PC-3 (cell line): ENCODE data around the gene CRYM. TPM values are rescaled to one million over a fixed set of nuclear protein-coding genes. Genes with fewer than 3 reads are reported as not detected.

ENCODE experiments used
- ATAC-seq: fragments of 200-7000 bp; cut with Tn5 transposase; 2 replicates; pipeline ENCODE4 v1.9.1; 2020; ENCODE audit warnings: mild to moderate bottlenecking, moderate library complexity
- BruUV-seq: library from RNA; stranded (reverse); fragments of 400-500 nt; replicated peaks from 2 replicates; lab custom pipeline; 2021; lab: Mats Ljungman, UMichigan
- CTCF ChIA-PET: fragments of 300-600 bp; sonication (Branson Sonifier 250); formaldehyde crosslinking; loops from one replicate; lab custom pipeline; 2022; ENCODE audit warnings: antibody characterized with exemption; lab: Charles Lee
- POLR2A ChIA-PET: fragments of 300-600 bp; sonication (Branson Sonifier 250); formaldehyde crosslinking; loops from one replicate; lab custom pipeline; 2022; ENCODE audit warnings: antibody characterized with exemption; ENCODE audit not compliant: unreplicated experiment; lab: Charles Lee
- DNase-seq: peaks from one replicate; pipeline ENCODE4 v3.0.0-alpha.2; 2015
- H2AFZ ChIP-seq: fragments of 300-600 bp; sonication (generic); 2 replicates; pipeline ENCODE4 v1.6.0; 2016; ENCODE audit warnings: antibody characterized with exemption, low read length
- H3F3A ChIP-seq: fragments of 300-600 bp; sonication (generic); one replicate; pipeline ENCODE4 v1.6.0; 2017; ENCODE audit warnings: antibody characterized with exemption, low read length, control low read depth, mild to moderate bottlenecking; ENCODE audit not compliant: unreplicated experiment
- H3K27ac ChIP-seq: fragments of 300-600 bp; sonication (generic); 2 replicates; pipeline ENCODE4 v1.5.1; 2016; ENCODE audit warnings: mild to moderate bottlenecking, low read length
- H3K27me3 ChIP-seq: fragments of 300-600 bp; sonication (generic); 2 replicates; pipeline ENCODE4 v1.6.1; 2016; ENCODE audit warnings: low read length, mixed read lengths
- H3K36me3 ChIP-seq: fragments of 300-600 bp; sonication (generic); 2 replicates; pipeline ENCODE4 v1.6.1; 2016; ENCODE audit warnings: low read depth, mixed run types, low read length, mixed read lengths
- H3K4me1 ChIP-seq: fragments of 300-600 bp; sonication (generic); 2 replicates; pipeline ENCODE4 v1.5.1; 2016; ENCODE audit warnings: low read length; ENCODE audit not compliant: insufficient read depth
- H3K4me2 ChIP-seq: fragments of 300-600 bp; sonication (generic); 2 replicates; pipeline ENCODE4 v1.6.0; 2016; ENCODE audit warnings: low read length
- H3K4me3 ChIP-seq: fragments of 300-600 bp; sonication (generic); 2 replicates; pipeline ENCODE4 v1.5.1; 2016; ENCODE audit warnings: mild to moderate bottlenecking, low read length, mixed read lengths
- H3K79me2 ChIP-seq: fragments of 300-600 bp; sonication (generic); 2 replicates; pipeline ENCODE4 v1.6.1; 2017; ENCODE audit warnings: low read length, mixed read lengths
- H3K9ac ChIP-seq: fragments of 300-600 bp; sonication (generic); 2 replicates; pipeline ENCODE4 v1.6.0; 2016; ENCODE audit warnings: mild to moderate bottlenecking, low read length
- H3K9me2 ChIP-seq: fragments of 300-600 bp; sonication (generic); replicated peaks from 2 replicates; pipeline ENCODE4 v1.6.1; 2016; ENCODE audit warnings: mixed run types, low read length, mixed read lengths
- H3K9me3 ChIP-seq: fragments of 300-600 bp; sonication (generic); 2 replicates; pipeline ENCODE4 v1.6.1; 2016; ENCODE audit warnings: low read length, mixed read lengths
- H4K20me1 ChIP-seq: fragments of 300-600 bp; sonication (generic); 2 replicates; pipeline ENCODE4 v1.6.1; 2016; ENCODE audit warnings: low read length, mixed read lengths
- CTCF ChIP-seq: fragments of 300-600 bp; sonication (generic); conservative IDR thresholded peaks from 2 replicates; pipeline ENCODE4 v1.5.1; 2017; ENCODE audit warnings: antibody characterized with exemption, low read depth, mild to moderate bottlenecking, low read length
- EZH2 ChIP-seq: fragments of 300-600 bp; sonication (generic); IDR thresholded peaks from one replicate; pipeline ENCODE4 v1.6.1; 2017; ENCODE audit warnings: antibody characterized with exemption, mild to moderate bottlenecking, low read length; ENCODE audit not compliant: unreplicated experiment
- EZH2phosphoT487 ChIP-seq: fragments of 300-600 bp; sonication (generic); IDR thresholded peaks from 2 replicates; pipeline ENCODE4 v1.6.1; 2018; ENCODE audit warnings: mild to moderate bottlenecking, antibody characterized with exemption, low read length, borderline replicate concordance
- intact Hi-C: fragments of 100-400 bp; cut with micrococcal nuclease; formaldehyde crosslinking; loops from 2 replicates; pipeline ENCODE4 v1.9.0; 2023
- total RNA-seq: library from RNA; depleted of rRNA; stranded (reverse); fragments of >200 nt; gene quantifications from 2 replicates; pipeline ENCODE4 v1.2.3, GENCODE V29; 2014

Gene CRYM
- total RNA-seq, 1 experiment from 2014 or later: not detected

- TF ChIP-seq EZH2phosphoT487 (no peak), EZH2 (no peak), CTCF (no peak)
- DNase-seq: no peak
- no peaks in the 10 kb centered on the region for H3K9me3 ChIP-seq
- H3K27me3 ChIP-seq: peaks cover 34% of the 10 kb centered on the region
- no peak overlapping the region for H2AFZ ChIP-seq
- no peak overlapping the region for H3K4me2 ChIP-seq
- no peaks in the 10 kb centered on the region for H3K4me1 ChIP-seq
- CTCF ChIA-PET: no interaction called here
- H3K9me2 ChIP-seq: no peaks in the 10 kb centered on the region
- no peaks in the 10 kb centered on the region for H3K36me3 ChIP-seq
- no peaks in the 10 kb centered on the region for H3F3A ChIP-seq
- H3K79me2 ChIP-seq: no peaks in the 10 kb centered on the region
- no peaks in the 10 kb centered on the region for H4K20me1 ChIP-seq
- intact Hi-C loops: no loop called here
- H3K9ac ChIP-seq: no peak overlapping the region
- no peak overlapping the region for H3K27ac ChIP-seq
- POLR2A ChIA-PET: no interaction called here
- BruUV-seq: no TSS peak
- ATAC-seq: no peak
- no peak overlapping the region for H3K4me3 ChIP-seq
These were observed 35.3 kb downstream of the CRYM start for GRCh38 chr16:21242756-21243155.

GRCh38 chr16:21239646-21240045, 38.4 kb downstream of the CRYM start:
- Histone ChIP-seq H3K27me3 (peaks cover 10% of the 10 kb centered on the region), H3K4me1 (no peaks in the 10 kb centered on the region), H3K27ac (no peak overlapping the region), H3F3A (no peaks in the 10 kb centered on the region), H3K4me2 (no peak overlapping the region), H3K9ac (no peak overlapping the region), H2AFZ (no peak overlapping the region), H3K36me3 (no peaks in the 10 kb centered on the region), H4K20me1 (no peaks in the 10 kb centered on the region), H3K4me3 (no peak overlapping the region), H3K9me3 (no peaks in the 10 kb centered on the region), H3K9me2 (no peaks in the 10 kb centered on the region), H3K79me2 (no peaks in the 10 kb centered on the region)
- no TSS peak for BruUV-seq
- no peak for DNase-seq
- TF ChIP-seq CTCF (no peak), EZH2phosphoT487 (no peak), EZH2 (no peak)
- POLR2A ChIA-PET: no interaction called here
- CTCF ChIA-PET: no interaction called here
- intact Hi-C loops: no loop called here
- no peak for ATAC-seq

- CTCF ChIA-PET: no interaction called here
- H3K4me3 ChIP-seq: no peak overlapping the region
- no peak overlapping the region for H2AFZ ChIP-seq
- H4K20me1 ChIP-seq: no peaks in the 10 kb centered on the region
- ATAC-seq (no peak), DNase-seq (no peak)
- no TSS peak for BruUV-seq
- peaks cover 19% of the 10 kb centered on the region for H3K27me3 ChIP-seq
- intact Hi-C loops: no loop called here
- no peaks in the 10 kb centered on the region for H3K9me3 ChIP-seq
- no peaks in the 10 kb centered on the region for H3K4me1 ChIP-seq
- no peak overlapping the region for H3K27ac ChIP-seq
- H3K9me2 ChIP-seq: no peaks in the 10 kb centered on the region
- no peak for TF ChIP-seq EZH2
- TF ChIP-seq CTCF: no peak
- no peak for TF ChIP-seq EZH2phosphoT487
- H3F3A ChIP-seq: no peaks in the 10 kb centered on the region
- POLR2A ChIA-PET: no interaction called here
- no peak overlapping the region for H3K4me2 ChIP-seq
- H3K9ac ChIP-seq: no peak overlapping the region
- H3K36me3 ChIP-seq: no peaks in the 10 kb centered on the region
- H3K79me2 ChIP-seq: no peaks in the 10 kb centered on the region
These were observed 41.3 kb downstream of the CRYM start for GRCh38 chr16:21236831-21237230.
